ENCODE data around the gene RAI14. TPM values are rescaled to one million over a fixed set of nuclear protein-coding genes. Genes with fewer than 3 reads are reported as not detected.
"Not testable (repeated sequence)": the region's sequence is repeated elsewhere in the genome, so short reads cannot be mapped to it uniquely, and the experiment has no call there.

Gene RAI14
- total RNA-seq, 6 experiments from 2014 or later = 256 to 360 (median 323) TPM

GRCh38 chr5:34751807-34752736 is 95.9 kb downstream of the RAI14 start:
- H3K4me3 Mint-ChIP-seq = no peak overlapping the region; the same call in 1 of the 2 replicates
- peaks cover 68% of the 10 kb centered on the region for H3K4me1 Mint-ChIP-seq (ENCODE audit: low read depth)
- H3K27ac Mint-ChIP-seq = no peak overlapping the region
- no peak for DNase-seq
- H3K27me3 Mint-ChIP-seq (ENCODE audit: insufficient read depth) = peaks cover 2% of the 10 kb centered on the region
- H3K9me3 Mint-ChIP-seq = no peaks in the 10 kb centered on the region
- H3K36me3 Mint-ChIP-seq (ENCODE audit: low read depth) = peaks cover 50% of the 10 kb centered on the region
- TF ChIP-seq, protein P1, sequence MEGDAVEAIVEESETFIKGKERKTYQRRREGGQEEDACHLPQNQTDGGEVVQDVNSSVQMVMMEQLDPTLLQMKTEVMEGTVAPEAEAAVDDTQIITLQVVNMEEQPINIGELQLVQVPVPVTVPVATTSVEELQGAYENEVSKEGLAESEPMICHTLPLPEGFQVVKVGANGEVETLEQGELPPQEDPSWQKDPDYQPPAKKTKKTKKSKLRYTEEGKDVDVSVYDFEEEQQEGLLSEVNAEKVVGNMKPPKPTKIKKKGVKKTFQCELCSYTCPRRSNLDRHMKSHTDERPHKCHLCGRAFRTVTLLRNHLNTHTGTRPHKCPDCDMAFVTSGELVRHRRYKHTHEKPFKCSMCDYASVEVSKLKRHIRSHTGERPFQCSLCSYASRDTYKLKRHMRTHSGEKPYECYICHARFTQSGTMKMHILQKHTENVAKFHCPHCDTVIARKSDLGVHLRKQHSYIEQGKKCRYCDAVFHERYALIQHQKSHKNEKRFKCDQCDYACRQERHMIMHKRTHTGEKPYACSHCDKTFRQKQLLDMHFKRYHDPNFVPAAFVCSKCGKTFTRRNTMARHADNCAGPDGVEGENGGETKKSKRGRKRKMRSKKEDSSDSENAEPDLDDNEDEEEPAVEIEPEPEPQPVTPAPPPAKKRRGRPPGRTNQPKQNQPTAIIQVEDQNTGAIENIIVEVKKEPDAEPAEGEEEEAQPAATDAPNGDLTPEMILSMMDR (IDR thresholded peaks at IDR 0.05) = no peak

DNA sequence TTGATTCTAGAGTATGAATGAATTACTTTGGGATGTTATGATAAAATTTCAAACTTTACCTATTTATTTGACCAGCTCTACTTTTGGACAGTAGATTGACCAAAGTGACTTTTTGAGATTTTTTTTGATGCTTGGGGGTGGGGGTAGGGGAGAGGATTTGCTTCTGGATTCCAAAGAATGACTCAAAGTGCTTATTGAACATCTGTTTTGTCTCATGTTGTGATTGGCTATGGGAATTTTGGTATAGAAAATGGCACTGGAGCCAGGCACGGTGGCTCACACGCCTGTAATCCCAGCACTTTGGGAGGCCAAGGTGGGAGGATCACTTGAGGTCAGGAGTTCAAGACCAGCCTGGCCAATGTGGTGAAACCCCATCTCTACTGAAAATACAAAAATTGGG is 97.1 kb downstream of the RAI14 start:
- H3K4me3 Mint-ChIP-seq; H3K9me3 Mint-ChIP-seq; H3K27me3 Mint-ChIP-seq (ENCODE audit: insufficient read depth); DNase-seq: not testable (repeated sequence)
- Mint-ChIP-seq H3K36me3 (ENCODE audit: low read depth) (peaks cover 54% of the 10 kb centered on the region), H3K27ac (peak overlapping the region; percentile 49), H3K4me1 (ENCODE audit: low read depth) (peaks cover 60% of the 10 kb centered on the region)

- DNase-seq = no peak
- TF ChIP-seq, protein P1 (IDR thresholded peaks at IDR 0.05) = no peak
- Mint-ChIP-seq H3K4me1 (ENCODE audit: low read depth) (peaks cover 46% of the 10 kb centered on the region), H3K4me3 (no peak overlapping the region), H3K27me3 (ENCODE audit: insufficient read depth) (peaks cover 2% of the 10 kb centered on the region), H3K9me3 (no peaks in the 10 kb centered on the region), H3K36me3 (ENCODE audit: low read depth) (peaks cover 62% of the 10 kb centered on the region), H3K27ac (no peak overlapping the region)
Observed at GRCh38 chr5:34755926-34756325, 99.8 kb downstream of the RAI14 start.

GRCh38 chr5:34756781-34757624 is 100.9 kb downstream of the RAI14 start:
- Mint-ChIP-seq H3K27me3 (ENCODE audit: insufficient read depth) (peaks cover 2% of the 10 kb centered on the region), H3K27ac (peak overlapping the region; percentile 6; the same call in 1 of the 2 replicates), H3K9me3 (no peaks in the 10 kb centered on the region), H3K4me3 (no peak overlapping the region), H3K4me1 (ENCODE audit: low read depth) (peaks cover 48% of the 10 kb centered on the region), H3K36me3 (ENCODE audit: low read depth) (peaks cover 64% of the 10 kb centered on the region)
- TF ChIP-seq, protein P1 (IDR thresholded peaks at IDR 0.05) = no peak
- no peak for DNase-seq

GRCh38 chr5:34758514-34758913 is 102.4 kb downstream of the RAI14 start:
- Mint-ChIP-seq H3K4me1 (ENCODE audit: low read depth) (peaks cover 49% of the 10 kb centered on the region), H3K4me3 (no peak overlapping the region), H3K27me3 (ENCODE audit: insufficient read depth) (peaks cover 2% of the 10 kb centered on the region), H3K36me3 (ENCODE audit: low read depth) (peaks cover 59% of the 10 kb centered on the region), H3K27ac (no peak overlapping the region), H3K9me3 (no peaks in the 10 kb centered on the region)
- TF ChIP-seq, protein P1 (IDR thresholded peaks at IDR 0.05) = no peak
- no peak for DNase-seq

DNA sequence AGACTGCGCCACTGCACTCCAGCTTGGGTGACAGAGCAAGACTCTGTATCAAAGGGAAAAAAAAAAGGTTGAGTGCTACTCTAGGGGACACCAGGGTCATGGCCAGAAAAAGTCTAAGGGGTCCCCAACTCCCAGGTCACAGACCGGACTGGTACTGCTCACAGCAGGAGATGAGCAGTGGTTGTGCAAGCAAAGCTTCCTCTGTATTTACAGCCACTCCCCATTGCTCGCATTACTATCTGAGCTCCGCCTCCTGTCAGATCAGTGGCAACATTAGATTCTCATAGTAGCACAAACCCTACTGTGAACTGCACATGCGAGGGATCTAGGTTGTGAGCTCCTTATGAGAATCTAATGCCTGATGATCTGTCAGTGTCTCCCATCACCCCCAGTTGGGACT is 103.1 kb downstream of the RAI14 start:
- H3K4me1 Mint-ChIP-seq (ENCODE audit: low read depth) = peaks cover 50% of the 10 kb centered on the region
- H3K4me3 Mint-ChIP-seq; H3K9me3 Mint-ChIP-seq; H3K27ac Mint-ChIP-seq; H3K27me3 Mint-ChIP-seq (ENCODE audit: insufficient read depth); DNase-seq: not testable (repeated sequence)
- H3K36me3 Mint-ChIP-seq (ENCODE audit: low read depth) = peaks cover 66% of the 10 kb centered on the region

All from HFFc6 (cell line).